ENCODE data around the gene RARB.
A peak's percentile ranks its signal among the peaks of the same experiment; 100 is the strongest.

Gene RARB

GRCh38 chr3:25508433-25508832 is 80.4 kb downstream of the RARB start:
- no peak for DNase-seq (ENCODE audit: low spot score)

GRCh38 chr3:25508901-25509300 is 80.8 kb downstream of the RARB start:
- DNase-seq (ENCODE audit: low spot score), result no peak

GRCh38 chr3:25510797-25511196 is 82.7 kb downstream of the RARB start:
- no peak for DNase-seq (ENCODE audit: low spot score)

- no peak for DNase-seq (ENCODE audit: low spot score)
Observed at GRCh38 chr3:25511972-25512721, 84.1 kb downstream of the RARB start.

- no peak for DNase-seq (ENCODE audit: low spot score)
Observed at GRCh38 chr3:25513642-25514266, 85.7 kb downstream of the RARB start.

GRCh38 chr3:25515171-25515570 is 87.1 kb downstream of the RARB start:
- DNase-seq (ENCODE audit: low spot score), result no peak

- DNase-seq (ENCODE audit: low spot score), result no peak
Observed at GRCh38 chr3:25520926-25521559, 93.0 kb downstream of the RARB start.

GRCh38 chr3:25527336-25527735 is 99.3 kb downstream of the RARB start:
- no peak for DNase-seq (ENCODE audit: low spot score)

GRCh38 chr3:25527801-25528200 is 99.7 kb downstream of the RARB start:
- no peak for DNase-seq (ENCODE audit: low spot score)

- no peak for DNase-seq (ENCODE audit: low spot score)
Observed at GRCh38 chr3:25531971-25532370, 103.9 kb downstream of the RARB start.

GRCh38 chr3:25532431-25533162 is 104.5 kb downstream of the RARB start:
- DNase-seq (ENCODE audit: low spot score), result peak; percentile 73

- no peak for DNase-seq (ENCODE audit: low spot score)
Observed at GRCh38 chr3:25533399-25533798, 105.3 kb downstream of the RARB start.

- no peak for DNase-seq (ENCODE audit: low spot score)
Observed at GRCh38 chr3:25534007-25534406, 105.9 kb downstream of the RARB start.

- DNase-seq (ENCODE audit: low spot score), result no peak
Observed at GRCh38 chr3:25536521-25537391, 108.7 kb downstream of the RARB start.

GRCh38 chr3:25537516-25537915 is 109.5 kb downstream of the RARB start:
- no peak for DNase-seq (ENCODE audit: low spot score)

- no peak for DNase-seq (ENCODE audit: low spot score)
Observed at GRCh38 chr3:25540273-25540672, 112.2 kb downstream of the RARB start.

- DNase-seq (ENCODE audit: low spot score), result no peak
Observed at GRCh38 chr3:25542492-25543039, 114.5 kb downstream of the RARB start.

GRCh38 chr3:25547103-25547502 is 119.0 kb downstream of the RARB start:
- DNase-seq (ENCODE audit: low spot score), result no peak

- no peak for DNase-seq (ENCODE audit: low spot score)
Observed at GRCh38 chr3:25547943-25548674, 120.0 kb downstream of the RARB start.

GRCh38 chr3:25548836-25549235 is 120.8 kb downstream of the RARB start:
- DNase-seq (ENCODE audit: low spot score), result no peak

GRCh38 chr3:25552251-25552650 is 124.2 kb downstream of the RARB start:
- no peak for DNase-seq (ENCODE audit: low spot score)
